Astrocyte of the spinal cord (primary cell): Measurements from ENCODE around the gene DNM2.
A peak's percentile ranks its signal among the peaks of the same experiment; 100 is the strongest.

Source experiments
- DNase-seq: peaks from one replicate; pipeline ENCODE4 v3.0.0; 2011; ENCODE audit warnings: low read depth, low spot score
- H3K4me3 ChIP-seq: 2 replicates; pipeline ENCODE4 v1.5.1; 2011; ENCODE audit warnings: low read depth, mild to moderate bottlenecking, low read length, moderate library complexity
- in situ Hi-C: cut with HindIII; loops from 2 replicates; pipeline ENCODE4 v1.10.0; 2017; ENCODE audit warnings: low sequenced_read_pairs
- TF ChIP-seq, protein P1 (sequence below): IDR thresholded peaks from 2 replicates; pipeline ENCODE4 v1.5.1; 2012; ENCODE audit warnings: low read depth, mild to moderate bottlenecking, low read length, inconsistent platforms

The DNM2 gene

GRCh38 chr19:10758978-10759377, 41.1 kb downstream of the DNM2 start:
- in situ Hi-C loops, result no loop called here
- TF ChIP-seq, protein P1, sequence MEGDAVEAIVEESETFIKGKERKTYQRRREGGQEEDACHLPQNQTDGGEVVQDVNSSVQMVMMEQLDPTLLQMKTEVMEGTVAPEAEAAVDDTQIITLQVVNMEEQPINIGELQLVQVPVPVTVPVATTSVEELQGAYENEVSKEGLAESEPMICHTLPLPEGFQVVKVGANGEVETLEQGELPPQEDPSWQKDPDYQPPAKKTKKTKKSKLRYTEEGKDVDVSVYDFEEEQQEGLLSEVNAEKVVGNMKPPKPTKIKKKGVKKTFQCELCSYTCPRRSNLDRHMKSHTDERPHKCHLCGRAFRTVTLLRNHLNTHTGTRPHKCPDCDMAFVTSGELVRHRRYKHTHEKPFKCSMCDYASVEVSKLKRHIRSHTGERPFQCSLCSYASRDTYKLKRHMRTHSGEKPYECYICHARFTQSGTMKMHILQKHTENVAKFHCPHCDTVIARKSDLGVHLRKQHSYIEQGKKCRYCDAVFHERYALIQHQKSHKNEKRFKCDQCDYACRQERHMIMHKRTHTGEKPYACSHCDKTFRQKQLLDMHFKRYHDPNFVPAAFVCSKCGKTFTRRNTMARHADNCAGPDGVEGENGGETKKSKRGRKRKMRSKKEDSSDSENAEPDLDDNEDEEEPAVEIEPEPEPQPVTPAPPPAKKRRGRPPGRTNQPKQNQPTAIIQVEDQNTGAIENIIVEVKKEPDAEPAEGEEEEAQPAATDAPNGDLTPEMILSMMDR, result no peak
- no peak for DNase-seq
- H3K4me3 ChIP-seq, result no peak overlapping the region

- in situ Hi-C loops, result no loop called here
- H3K4me3 ChIP-seq, result no peak overlapping the region
- DNase-seq, result peak; percentile 25
- TF ChIP-seq, protein P1, result no peak
Measured at GRCh38 chr19:10760273-10760944, 42.5 kb downstream of the DNM2 start.

DNA sequence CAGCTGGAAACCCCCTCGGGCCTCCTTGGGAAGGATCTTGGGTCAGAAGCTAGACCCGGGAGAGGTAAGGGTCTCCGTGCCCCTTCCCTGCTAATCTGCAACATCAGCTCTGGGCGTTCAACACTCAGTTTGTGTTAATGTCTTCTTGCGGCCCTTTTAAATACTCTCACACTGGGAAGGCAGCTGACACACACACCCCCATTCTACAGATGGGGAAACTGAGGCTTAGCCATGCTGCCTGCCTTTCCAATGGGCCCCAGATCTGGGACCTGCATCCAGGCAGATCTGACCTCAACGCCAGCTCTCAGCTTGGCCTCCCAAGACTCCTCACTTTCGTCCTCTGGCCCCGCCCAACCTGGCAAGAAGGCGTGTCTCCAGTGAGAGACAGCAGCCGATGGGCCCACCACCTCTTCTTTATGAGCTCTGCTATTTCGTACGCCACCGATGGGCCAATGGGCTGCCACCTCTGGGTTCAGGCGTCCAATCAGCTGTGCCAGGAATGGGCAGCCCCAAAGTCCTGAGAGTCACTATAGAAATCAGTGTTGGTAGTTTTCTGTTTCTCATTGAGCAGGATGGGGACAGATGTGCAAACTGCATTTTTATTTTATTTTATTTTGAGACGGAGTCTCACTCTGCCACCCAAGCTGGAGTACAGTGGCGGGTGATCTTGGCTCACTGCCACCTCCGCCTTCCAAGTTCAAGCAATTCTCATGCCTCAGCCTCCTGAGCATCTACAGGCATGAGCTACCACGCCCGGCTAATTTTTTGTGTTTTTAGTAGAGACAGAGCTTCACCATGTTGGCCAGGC, 43.8 kb downstream of the DNM2 start:
- no peak overlapping the region for H3K4me3 ChIP-seq
- DNase-seq, result no peak
- in situ Hi-C loops, result no loop called here
- TF ChIP-seq, protein P1, result no peak

GRCh38 chr19:10762656-10763055, 44.8 kb downstream of the DNM2 start:
- in situ Hi-C loops, result no loop called here
- DNase-seq, result no peak
- no peak overlapping the region for H3K4me3 ChIP-seq
- TF ChIP-seq, protein P1, result no peak

GRCh38 chr19:10763411-10763810, 45.5 kb downstream of the DNM2 start:
- H3K4me3 ChIP-seq, result no peak overlapping the region
- in situ Hi-C loops, result no loop called here
- TF ChIP-seq, protein P1, result no peak
- no peak for DNase-seq

DNA sequence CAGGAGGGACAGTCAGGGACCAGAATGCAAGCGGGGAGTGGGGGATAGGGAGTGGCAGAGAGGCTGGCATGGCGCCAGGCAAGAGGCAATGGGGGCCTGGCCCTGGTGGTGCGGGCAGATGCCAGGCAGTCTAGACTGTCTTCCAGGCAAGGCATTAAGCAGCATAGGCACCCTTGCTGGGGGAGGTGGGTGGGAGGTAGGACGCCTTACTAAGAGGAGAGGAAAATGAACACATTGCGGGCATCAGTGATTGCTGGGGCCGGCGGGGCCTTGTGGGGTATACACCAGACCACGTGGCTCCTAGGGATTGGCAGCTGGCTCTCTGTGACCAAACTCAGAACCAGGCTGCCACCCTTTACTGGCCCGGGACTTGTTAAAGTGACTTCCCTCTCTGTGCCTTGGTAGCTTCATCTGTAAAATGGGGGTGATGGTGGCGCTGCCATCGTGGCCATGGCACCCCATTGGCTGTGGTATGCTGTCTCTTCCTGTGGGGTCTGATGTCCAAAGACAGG, 46.0 kb downstream of the DNM2 start:
- TF ChIP-seq, protein P1, result no peak
- in situ Hi-C loops, result no loop called here
- DNase-seq, result no peak
- no peak overlapping the region for H3K4me3 ChIP-seq
